ENCODE results near the gene PRKCB.
"Not testable (repeated sequence)": the region's sequence is repeated elsewhere in the genome, so short reads cannot be mapped to it uniquely, and the experiment has no call there.

The PRKCB gene

DNA sequence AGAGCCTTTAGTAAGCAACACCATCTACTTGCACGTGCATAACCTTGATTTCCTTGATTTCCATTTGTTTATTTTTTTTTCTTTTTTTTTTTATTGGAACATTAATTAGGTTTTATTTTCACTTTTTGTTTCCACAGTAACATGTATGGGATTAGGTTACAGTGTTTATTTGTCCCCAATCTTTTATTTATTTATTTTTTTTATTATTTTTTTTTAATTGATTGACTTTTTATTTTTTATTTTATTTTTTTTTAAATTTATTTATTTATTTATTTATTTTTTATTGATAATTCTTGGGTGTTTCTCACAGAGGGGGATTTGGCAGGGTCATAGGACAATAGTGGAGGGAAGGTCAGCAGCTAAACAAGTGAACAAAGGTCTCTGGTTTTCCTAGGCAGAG, 272.3 kb downstream of the PRKCB start:
- not testable (repeated sequence) for DNase-seq

DNA sequence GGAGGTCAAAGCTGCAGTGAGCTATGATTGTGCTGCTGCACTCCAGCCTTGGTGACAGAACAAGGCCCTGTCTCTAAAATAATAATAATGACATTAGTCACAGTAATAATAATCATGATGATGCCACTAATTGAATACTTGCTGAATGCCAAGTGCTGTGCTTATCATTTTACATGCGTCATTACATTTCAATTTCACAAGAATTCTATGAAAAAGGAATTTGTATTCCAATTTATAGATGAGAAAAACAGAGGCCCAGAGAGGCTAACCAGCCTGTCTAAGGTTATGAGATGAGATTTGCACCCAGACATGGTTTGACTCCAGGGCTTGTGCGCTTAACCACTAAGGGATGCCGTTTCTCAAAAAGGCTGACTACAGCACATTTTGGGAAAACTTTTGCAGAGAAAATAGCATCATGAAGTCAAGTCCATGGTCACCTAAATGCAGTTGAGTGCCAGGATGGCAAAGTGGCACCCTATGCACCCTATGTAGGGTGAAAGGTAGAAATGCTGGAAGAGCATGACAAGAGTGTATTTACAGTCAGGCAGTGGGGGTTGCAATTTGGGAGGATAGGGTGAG, 276.0 kb downstream of the PRKCB start:
- DNase-seq, result no peak

DNA sequence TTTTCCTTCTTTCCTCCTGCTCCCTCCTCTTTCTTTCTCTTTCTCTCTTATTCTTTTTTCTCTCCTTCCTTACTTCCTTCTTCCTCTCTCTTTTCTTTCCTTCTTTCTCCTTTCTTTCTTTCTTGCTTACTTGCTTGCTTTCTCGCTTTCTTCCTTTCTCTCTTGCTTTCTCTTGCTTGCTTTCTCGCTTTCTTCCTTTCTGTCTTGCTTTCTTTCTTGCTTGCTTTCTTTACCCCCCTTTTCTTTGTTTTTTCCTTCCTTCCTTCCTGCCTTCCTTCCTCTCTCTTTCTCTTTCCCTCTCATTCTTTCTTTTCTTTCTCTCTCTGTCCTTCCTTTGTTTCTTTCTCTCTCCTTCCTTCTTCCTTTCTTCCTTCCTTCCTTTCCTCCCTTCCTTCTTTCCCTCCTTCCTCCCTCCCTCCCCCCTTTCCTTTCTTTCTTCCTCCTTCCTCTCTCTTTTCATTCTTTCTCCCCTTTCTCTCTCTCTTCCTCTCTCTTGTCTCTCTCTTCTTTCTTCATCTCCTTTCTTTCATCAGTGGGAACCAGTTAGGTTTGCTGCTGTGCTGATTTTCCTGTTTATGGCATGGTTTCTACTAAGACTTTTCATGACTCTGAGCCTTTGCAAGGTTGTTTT, 277.4 kb downstream of the PRKCB start:
- no peak for DNase-seq

DNA sequence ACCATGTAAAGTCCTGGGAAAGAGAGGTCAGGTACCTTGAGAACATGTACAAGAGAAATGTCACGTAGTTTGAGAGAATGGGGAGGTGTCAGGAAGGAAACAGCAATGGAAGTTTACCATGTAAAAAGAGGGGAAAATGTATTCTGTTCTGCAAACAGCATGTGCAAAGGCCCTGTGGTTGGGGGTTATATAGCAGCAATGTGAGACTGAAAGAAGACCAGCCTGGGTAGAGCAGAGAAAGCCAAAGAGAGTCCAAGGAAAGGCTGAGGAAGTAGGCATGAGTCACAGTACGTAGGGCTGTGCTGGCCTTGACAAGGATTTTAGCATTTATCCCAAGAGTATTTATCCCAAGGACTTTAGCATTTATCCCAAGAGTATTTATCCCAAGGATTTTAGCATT, 279.1 kb downstream of the PRKCB start:
- DNase-seq, result no peak

DNA sequence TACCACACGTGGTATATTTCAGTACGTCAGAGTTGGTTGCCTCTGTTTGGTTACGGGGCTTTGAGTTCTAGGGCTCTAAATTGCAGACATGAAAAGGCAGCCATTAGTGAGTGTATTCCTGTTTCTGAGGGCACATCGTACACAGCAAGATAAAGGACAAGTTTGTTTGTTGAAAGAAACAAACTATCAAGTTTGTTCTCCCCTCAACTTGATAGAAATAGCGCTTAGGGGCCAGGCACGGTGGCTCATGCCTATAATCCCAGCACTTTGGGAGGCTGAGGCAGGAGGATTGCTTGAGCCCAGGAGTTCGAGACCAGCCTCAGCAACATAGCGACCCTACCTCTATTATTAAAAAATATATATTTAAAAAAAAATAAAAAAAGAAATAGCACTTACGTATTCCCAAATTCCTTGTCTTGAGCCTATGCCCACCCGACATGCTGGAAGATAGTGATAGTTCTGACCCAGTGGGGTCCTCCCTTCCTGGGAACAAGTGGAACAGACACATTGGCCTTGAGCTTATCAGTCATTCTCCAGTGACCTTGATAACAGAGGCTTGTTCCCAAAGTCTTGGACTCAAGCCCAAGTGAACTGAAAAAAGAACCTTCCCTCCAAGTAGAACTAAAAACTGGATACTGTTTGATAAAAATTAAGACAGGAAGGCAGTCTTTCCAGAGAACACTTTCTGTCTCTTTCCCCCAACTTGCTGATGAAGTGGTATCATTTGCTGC, 280.4 kb downstream of the PRKCB start:
- DNase-seq, result no peak

DNA sequence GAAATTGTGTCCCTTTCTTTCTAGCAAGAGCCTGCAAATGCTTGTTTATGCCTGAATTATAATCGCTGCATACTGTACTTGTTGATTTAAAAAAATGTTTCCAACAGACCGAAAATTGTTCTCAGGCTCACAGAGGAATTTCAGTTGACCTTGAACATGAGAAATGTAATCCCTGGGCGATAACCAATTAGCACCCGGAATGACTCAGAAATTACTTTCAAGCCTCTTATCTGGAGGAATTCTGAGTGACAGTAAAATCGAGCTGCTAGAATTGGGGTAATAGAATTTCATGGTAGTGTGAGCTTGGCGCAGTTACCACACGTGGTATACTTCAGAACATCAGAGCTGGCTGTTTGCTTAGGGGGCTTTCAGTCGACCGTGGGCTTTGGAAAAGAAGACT, 281.2 kb downstream of the PRKCB start:
- no peak for DNase-seq

DNA sequence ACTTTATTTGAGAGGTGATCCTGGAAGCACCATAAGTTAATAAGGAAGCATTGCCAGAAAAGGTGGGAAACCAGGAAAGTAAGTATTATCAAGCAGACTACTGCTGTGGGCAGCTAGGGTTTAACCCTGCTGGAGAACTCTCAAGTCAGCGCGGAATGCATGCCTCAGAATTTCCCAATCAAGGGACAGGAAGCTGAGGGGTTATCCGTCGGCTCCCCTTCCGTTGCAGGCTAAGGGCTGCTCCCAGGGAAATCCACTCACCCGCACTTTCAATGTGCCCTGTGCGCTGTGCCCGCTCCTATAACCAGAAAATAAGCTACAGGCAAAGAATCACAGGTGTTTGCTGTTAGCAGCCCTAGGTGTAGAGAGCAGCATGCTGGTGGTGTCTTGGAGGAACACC, 281.9 kb downstream of the PRKCB start:
- DNase-seq, result no peak

DNA sequence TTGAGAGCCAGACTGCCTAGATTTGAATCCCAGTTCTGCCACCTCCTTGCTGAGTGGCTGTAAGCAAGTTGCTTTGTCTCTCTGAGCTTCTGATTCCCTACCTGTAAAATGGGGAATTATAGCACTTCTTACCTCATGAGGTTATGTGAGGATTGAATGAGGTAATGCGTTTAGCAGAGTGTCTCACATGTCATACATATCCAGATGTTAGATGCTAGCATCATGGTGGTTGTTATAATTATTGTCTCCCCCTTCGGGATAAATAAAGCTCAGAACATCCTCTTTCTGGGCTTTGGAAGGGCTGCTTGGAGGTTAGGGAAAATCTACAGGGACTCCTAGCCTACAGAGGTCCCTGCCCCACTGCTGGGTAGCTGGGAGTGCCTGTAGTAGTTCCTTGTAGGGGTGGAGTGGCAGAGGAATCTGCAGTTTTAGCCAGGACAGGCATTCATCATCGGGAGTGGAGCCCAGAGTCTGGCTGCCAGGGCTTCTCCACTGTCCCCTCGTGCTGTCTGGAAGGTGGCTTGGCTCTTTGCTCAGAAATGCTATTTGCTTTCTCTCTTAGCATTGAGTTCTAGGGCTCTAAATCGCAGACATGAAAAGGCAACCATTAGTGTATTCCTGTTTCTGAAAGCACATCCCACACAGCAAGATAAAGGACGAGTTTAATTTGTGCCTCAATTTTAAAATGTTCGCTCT, 282.5 kb downstream of the PRKCB start:
- no peak for DNase-seq

DNA sequence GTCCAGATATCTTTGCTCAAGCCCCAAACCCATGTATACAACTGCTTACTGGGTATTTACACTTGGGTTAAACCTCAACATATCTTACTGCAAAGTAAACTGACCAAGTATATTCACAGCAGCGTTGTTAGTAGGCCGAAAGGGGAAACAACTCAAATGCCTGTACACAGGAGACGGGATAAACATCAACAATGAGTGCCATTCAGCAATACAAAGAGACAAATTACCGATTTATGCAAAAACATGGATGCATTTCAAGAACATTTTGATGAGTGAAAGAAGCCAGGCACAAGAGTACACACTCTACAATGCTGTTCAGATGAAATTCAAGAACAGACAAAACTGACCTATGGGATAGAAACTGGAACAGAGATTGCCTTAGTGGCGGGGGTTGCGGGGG, 284.0 kb downstream of the PRKCB start:
- DNase-seq, result no peak

DNA sequence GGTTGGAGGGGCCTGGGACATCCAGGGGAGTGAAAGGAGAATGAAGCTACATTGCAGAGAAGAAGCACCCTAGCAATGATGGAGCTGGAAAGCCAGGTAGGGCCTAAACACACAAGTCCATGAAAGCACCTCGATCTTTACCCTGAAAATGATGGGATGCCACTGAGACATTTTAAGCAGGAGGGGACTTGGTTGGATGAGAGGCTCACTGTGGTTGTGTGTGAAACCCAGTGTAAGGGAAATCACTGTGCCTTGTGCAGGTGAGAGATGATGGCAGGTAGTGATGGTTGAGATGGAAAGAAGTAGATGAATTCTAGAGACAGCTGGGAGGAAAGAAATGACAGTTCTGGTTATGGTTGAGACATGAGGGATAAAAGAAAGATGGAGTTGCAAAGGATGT, 287.5 kb downstream of the PRKCB start:
- no peak for DNase-seq

DNA sequence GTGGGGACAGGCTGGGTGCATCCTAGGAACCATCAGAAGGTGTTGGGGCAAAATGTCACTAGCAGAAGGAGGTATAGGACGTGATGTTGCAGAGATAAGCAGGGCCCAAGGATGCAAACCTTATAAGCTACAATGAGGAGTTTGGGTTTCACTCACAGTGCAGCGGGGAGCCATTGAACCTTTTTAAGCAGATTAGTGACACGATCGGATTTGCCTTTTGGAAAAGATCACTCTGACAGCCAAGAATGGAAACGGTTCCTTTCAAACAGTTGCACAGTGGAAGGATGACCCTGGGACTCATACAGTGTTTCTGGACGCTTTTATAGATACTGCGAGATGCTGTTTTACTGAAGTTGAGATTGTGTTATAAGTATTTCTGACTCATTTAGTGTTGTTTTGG, 288.5 kb downstream of the PRKCB start:
- no peak for DNase-seq

DNA sequence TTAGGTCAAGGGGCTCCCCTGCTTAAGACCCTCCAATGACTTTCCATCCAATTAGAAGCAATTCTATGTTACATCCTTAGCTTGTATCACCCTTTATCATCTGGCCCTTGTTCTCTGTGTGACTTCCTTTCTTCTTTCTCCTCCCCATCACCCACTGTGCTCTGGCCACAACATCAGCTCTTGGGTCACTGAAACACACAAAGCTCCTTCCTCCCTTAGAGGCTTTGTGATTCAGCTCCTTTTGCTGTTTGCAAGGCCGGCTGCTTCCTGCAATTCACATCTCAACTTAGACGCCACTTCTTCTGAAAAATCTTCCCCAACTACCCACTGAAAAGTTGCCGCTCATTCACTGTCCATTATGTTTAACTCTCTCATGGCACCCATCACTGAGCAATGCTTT, 289.4 kb downstream of the PRKCB start:
- DNase-seq, result no peak

DNA sequence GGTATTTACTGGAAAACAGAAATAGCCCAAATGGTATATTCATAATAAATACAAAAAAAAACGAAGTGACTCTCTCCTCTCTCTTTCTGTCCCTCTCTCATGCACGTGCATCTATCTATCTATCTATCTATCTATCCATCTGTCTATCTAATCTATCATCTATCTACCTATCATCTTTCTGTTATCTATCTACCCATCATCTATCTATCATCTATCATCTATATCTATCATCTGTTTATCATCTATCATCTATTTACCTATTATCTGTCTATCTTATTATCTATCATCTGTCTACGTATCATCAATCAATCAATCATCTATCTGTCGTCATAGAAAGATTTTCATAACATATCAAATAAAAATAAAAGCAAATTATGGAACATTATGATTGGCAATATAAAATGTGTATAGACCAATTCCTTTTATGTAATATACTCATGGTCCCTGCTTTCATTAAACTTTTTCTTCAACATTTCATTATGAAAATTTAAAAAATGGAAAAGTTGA, 293.7 kb downstream of the PRKCB start:
- DNase-seq, result no peak

DNA sequence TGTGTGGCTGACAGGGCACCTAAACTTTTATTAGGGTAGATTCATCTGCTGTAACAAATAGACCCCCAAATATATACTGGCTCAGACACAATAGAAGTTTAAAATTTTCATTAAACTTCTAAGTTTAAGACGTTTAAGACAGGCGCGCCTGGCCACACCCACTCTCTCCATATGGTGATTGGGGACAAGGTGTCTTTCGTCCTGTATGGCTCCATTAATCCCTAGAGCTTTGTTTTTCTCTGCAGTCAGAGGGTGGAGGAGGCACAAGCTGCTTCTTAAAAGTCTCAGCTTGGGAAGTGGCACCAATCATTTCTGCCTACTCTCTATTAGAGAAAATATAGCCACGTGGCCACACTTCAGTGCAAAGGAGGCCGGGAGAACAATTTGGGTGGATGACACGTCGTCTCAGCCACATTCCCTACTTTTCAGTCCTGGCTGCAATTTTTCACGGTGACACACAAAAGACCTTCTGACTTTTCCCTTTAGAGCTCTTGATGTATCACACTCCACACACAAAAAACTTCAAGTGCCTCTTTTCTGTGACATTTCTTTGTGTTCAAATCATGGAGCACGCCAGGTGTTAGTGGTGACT, 294.8 kb downstream of the PRKCB start:
- DNase-seq, result no peak

DNA sequence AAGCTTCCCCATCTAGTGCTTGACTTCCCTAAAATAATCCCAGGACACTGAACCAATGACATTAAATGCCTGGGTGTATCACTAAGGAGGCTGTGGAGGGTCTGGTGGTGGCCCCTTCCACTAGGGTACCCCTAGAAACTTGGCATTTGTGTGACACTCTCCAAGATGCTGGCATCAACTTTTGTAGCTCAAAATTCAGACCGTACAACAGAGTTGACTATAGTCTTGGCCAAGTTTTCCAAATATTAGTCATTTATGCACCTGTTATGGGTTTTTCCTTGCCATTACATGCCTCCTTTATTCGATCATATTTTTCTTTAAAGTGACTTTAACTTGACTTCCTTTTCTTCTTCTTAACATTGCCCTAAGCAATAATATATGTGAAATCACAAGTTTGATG, 295.5 kb downstream of the PRKCB start:
- DNase-seq, result no peak

DNA sequence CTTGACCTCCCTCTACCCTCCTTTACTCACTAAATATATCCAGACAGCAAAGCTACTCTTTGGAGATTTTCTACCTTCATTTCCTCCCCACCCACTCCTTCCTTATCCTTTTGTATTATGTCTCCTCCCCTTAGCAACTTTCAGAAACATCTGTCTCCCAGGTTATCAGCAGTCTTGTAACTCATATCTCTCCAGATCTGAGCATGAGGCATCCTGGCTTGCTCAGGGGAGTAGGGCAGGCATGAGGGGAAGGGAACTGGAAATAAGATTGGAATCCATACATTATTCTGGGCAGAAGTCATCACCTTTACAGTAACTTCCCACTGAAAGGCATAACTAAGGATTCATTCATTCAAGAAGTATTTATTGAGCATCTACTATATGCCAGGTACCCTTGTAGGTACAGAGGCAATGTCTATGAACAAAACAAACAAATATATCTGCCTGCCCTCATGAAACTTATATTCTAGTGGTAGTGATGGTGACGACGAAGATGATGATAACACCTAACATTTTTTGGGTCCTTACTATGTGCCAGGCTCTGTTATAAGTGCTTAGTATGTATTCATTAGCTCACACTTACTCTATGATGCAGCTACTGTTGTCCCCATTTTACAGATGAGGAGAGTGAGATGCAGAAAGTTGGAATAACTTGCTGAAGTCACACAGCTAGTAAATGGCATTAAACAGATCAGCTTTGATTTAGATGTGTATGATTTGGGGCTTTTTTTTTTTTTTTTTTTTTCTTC, 296.4 kb downstream of the PRKCB start:
- no peak for DNase-seq

DNA sequence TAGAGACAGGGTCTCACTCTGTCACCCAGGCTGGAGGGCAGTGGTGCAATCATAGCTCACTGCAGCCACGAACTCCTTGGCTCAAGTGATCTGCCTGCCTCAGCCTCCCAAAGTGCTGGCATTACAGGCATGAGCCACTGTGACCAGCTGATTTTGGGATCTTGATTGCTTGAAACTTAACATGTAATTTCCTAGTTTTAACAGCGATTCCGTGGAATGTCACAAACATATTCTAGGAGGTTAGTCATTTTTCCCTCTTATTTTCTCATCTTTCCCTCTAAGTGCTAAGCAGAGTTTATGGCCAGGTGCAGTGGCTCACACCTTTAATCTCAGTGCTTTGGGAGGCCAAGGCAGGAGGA, 297.0 kb downstream of the PRKCB start:
- DNase-seq, result no peak

DNA sequence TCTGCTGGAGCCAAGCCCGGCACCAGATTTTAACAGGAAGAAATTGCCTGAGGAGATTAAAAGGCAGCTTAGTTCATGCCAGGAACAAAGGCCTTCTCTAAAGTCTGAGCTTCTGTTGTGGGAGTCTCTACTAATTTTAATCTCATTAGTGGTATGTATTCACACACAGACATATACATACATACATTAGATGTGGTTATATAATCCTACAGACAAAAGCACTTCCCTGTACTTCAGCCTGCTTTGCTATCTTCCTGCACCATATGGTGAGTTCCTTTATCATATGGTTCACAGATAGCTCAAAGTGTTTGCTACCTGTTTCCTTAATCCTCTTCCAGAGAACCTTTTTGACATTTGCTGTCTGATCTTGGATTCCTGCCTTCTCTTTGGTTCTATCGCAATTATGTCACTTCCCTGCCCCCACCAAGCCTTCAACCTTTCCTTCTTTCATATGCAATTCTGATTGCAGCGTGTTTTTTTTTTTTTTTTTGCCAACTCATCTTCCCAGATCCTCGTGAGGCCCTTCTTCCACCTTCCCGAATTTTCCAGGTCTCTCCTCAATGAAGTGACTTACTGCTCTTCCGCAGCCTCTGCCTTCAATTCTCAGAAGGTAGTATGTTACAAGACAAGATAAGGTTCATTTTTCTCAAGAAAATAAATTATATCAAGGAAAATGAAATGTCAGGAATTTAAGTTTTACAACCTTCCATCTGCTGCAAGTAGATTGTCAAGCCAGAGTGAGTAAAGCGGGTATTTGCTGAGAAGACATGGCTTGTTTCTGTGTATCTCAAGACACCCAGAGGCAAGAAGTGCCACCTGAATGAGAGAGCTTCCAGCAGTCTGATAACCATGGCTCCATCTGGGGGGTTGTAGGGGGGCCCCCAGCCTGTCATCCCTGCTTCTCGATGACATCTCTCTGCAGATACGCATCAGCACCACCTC, 300.1 kb downstream of the PRKCB start:
- DNase-seq, result no peak

DNA sequence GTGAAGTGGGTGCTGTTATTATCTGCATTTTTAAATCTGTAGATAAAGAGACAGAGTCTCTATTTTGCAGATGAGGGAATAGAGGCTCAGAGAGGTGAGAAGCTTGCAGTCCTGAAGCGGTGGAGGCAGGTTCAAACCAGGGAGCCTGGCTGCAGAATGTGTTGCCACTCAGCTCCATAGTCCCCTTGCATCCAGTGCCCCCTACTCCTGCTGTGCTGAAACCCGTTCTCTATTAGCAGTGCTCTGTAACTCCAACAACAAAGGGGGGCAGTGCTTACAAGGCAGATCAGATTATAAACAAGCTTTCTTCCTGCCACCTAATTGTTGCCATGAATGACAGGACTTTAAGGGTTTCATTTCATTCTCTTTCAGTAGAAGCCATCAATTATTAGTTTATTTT, 302.2 kb downstream of the PRKCB start:
- no peak for DNase-seq

DNA sequence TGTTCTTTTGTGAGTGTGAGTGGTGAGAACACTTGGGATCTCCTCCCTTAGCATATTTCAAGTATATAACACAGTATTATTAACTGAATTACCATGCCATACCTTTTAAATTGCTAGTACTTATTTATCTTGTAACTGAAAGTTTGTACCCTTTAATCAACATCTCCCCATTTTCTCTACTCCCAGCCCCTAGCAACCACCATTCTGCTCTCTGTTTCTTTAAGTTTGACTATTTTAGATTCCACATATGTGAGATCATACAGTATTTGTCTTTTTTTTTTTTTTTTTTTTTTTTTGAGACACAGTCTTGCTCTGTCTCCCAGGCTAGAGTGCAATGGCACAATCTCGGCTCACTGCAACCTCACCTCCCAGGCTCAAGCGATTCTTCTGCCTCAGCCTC, 302.8 kb downstream of the PRKCB start:
- DNase-seq, result no peak

DNA sequence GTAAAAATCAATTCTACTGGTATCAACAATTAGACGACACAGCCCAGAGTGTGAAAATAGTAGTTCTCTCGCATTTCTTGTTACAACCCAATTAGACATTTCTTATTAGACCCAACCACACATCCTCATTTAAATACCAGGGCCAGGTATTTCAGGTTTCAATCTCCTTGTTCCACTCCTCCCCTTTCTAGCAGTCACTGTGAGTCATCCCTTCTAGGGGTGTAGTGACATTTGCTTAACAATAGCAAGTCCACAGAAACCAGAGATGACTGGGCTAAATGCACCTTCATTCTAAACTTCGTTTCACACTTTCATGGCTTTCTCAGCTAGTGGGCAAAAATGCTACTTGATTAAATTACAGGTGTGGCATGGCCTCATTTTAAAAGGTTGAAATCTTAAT, 303.5 kb downstream of the PRKCB start:
- no peak for DNase-seq

DNA sequence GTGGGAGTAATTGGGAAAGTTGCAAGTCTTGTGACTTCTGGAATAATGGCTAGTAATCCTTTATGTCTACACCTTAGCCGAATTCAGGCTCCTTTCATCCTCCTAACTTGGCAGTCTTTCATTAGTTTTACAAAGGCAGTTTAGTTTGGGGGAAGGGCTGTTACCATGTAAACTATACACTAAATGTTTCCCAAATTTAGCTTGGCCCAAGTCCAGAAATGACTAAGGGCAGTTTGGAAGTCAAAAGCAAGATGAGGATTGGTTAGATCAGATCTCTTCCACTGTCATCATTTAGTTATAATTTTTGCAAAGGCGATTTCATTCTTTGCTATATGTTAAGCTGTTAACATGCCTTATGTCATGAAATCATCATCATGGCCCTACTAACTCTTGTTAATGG, 304.9 kb downstream of the PRKCB start:
- no peak for DNase-seq
